Stimulated activated CD4-positive, alpha-beta T cell treated with anti-CD3 and anti-CD28 coated beads, Interleukin-1b, Interleukin-23, amount 100 ng/mL, for 48 hours (primary cell): ENCODE data around the gene EHD1.
"Not testable (repeated sequence)": the region's sequence is repeated elsewhere in the genome, so short reads cannot be mapped to it uniquely, and the experiment has no call there.

Source experiments
- DNase-seq: peaks from one replicate; pipeline ENCODE4 v3.0.0-alpha.2; 2020

The EHD1 gene

GRCh38 chr11:64855596-64856304, 22.7 kb downstream of the EHD1 start:
- no peak for DNase-seq

- peak; percentile 40 for DNase-seq
Observed at GRCh38 chr11:64854534-64855502, 23.6 kb downstream of the EHD1 start.

GRCh38 chr11:64854157-64854533, 24.3 kb downstream of the EHD1 start:
- DNase-seq: no peak

- no peak for DNase-seq
Observed at GRCh38 chr11:64853709-64854108, 24.7 kb downstream of the EHD1 start.

- DNase-seq: no peak
Observed at GRCh38 chr11:64852804-64853509, 25.5 kb downstream of the EHD1 start.

GRCh38 chr11:64851831-64852351, 26.5 kb downstream of the EHD1 start:
- DNase-seq: no peak

- DNase-seq: peak; percentile 55
Observed at GRCh38 chr11:64850979-64851567, 27.3 kb downstream of the EHD1 start.

GRCh38 chr11:64849598-64850356, 28.6 kb downstream of the EHD1 start:
- DNase-seq: no peak

GRCh38 chr11:64848826-64849597, 29.4 kb downstream of the EHD1 start:
- no peak for DNase-seq

- no peak for DNase-seq
Observed at GRCh38 chr11:64848214-64848825, 30.1 kb downstream of the EHD1 start.

- DNase-seq: peak; percentile 90
Observed at GRCh38 chr11:64846998-64847666, 31.3 kb downstream of the EHD1 start.

- not testable (repeated sequence) for DNase-seq
Observed at GRCh38 chr11:64845776-64846129, 32.7 kb downstream of the EHD1 start.

GRCh38 chr11:64845129-64845775, 33.2 kb downstream of the EHD1 start:
- DNase-seq: no peak

GRCh38 chr11:64844330-64845128, 33.9 kb downstream of the EHD1 start, which contains the start of gene CDC42BPG:
Gene CDC42BPG, minus strand, starts transcription at chr11:64844653. Its CDS starts 84 bp downstream, at chr11:64844569.
- peak; percentile 57 for DNase-seq

GRCh38 chr11:64843686-64844329, 34.6 kb downstream of the EHD1 start:
- no peak for DNase-seq

GRCh38 chr11:64842851-64843685, 35.4 kb downstream of the EHD1 start:
- no peak for DNase-seq

GRCh38 chr11:64842366-64842759, 36.1 kb downstream of the EHD1 start:
- DNase-seq: no peak
